Uterus (tissue), 4 donors: ENCODE results near the gene SCYGR1. TPM values are rescaled to one million over a fixed set of nuclear protein-coding genes. Genes with fewer than 3 reads are reported as not detected.
"Not testable (repeated sequence)": the region's sequence is repeated elsewhere in the genome, so short reads cannot be mapped to it uniquely, and the experiment has no call there.

ENCODE experiments used
- DNase-seq, 2 donors: peaks; one replicate each; pipeline ENCODE4 v3.0.0-alpha.2; 2019 to 2020
- H3K27ac ChIP-seq, 2 donors: fragments of 200-600 bp; sonication (generic); 1 replicate in 1 of 2; 2 replicates in 1 of 2; pipeline ENCODE4 v1.5.1; 2016 to 2018
- H3K27me3 ChIP-seq, 2 donors: fragments of 200-600 bp; sonication (generic); one replicate each; pipeline ENCODE4 v1.5.1; 2018 to 2019; ENCODE audit warnings: control low read depth in 1 of 2
- H3K36me3 ChIP-seq, 2 donors: fragments of 200-600 bp; sonication (generic); one replicate each; pipeline ENCODE4 v1.5.1; 2019; ENCODE audit warnings: control low read depth in 1 of 2
- H3K4me1 ChIP-seq, 2 donors: fragments of 200-600 bp; sonication (generic); one replicate each; pipeline ENCODE4 v1.5.1; 2018 to 2019; ENCODE audit warnings: control low read depth in 1 of 2
- H3K4me3 ChIP-seq, 2 donors: fragments of 200-600 bp; sonication (generic); 1 replicate in 1 of 2; 2 replicates in 1 of 2; pipeline ENCODE4 v1.5.1; 2018 to 2019; ENCODE audit warnings: mild to moderate bottlenecking in 1 of 2
- H3K9me3 ChIP-seq, 2 donors: fragments of 200-600 bp; sonication (generic); one replicate each; pipeline ENCODE4 v1.5.1; 2019; ENCODE audit warnings: control low read depth in 1 of 2
- CTCF ChIP-seq, 4 experiments: fragments of 200-600 bp in 2 of 4; fragments of 450-650 bp in 2 of 4; sonication (generic) in 2 of 4; IDR thresholded peaks; one replicate each; pipeline ENCODE4 v1.5.1; 2016 to 2019; ENCODE audit warnings: antibody characterized with exemption in 4 of 4, mild to moderate bottlenecking in 2 of 4, moderate library complexity in 1 of 4
- POLR2A ChIP-seq, 2 donors: fragments of 450-650 bp; IDR thresholded peaks; one replicate each; pipeline ENCODE4 v1.6.1; 2016; ENCODE audit warnings: antibody characterized with exemption in 2 of 2, mild to moderate bottlenecking in 1 of 2, moderate library complexity in 1 of 2
- intact Hi-C: fragments of 100-400 bp; cut with DNase I; formaldehyde crosslinking; loops from one replicate; pipeline ENCODE4 v1.15.1; 2023; ENCODE audit warnings: low total_unique reads
- total RNA-seq, 4 donors: library from RNA; depleted of rRNA in 3 of 4; stranded (reverse); fragments of >200 nt in 3 of 4; gene quantifications; one replicate each; pipeline versions ENCODE4 v1.1.0 to v1.2.4, GENCODE V29; 2014 to 2023
- donor health status: DM: yes; HTN: yes; CAD: no.

Gene SCYGR1
- total RNA-seq, 4 donors from 2014 or later: not detected

- intact Hi-C loops: no loop called here
- TF ChIP-seq CTCF (IDR thresholded peaks at IDR 0.05) (no peak), POLR2A (IDR thresholded peaks at IDR 0.05) (no peak)
- Histone ChIP-seq H3K4me3 (no peak overlapping the region), H3K27me3 (no peaks in the 10 kb centered on the region), H3K9me3 (no peaks in the 10 kb centered on the region), H3K27ac (no peak overlapping the region), H3K36me3 (no peaks in the 10 kb centered on the region), H3K4me1 (no peaks in the 10 kb centered on the region)
- no peak for DNase-seq
These were observed 4.1 kb downstream of the SCYGR1 start for GRCh38 chr2:227383686-227384085.

- H3K4me1 ChIP-seq, H3K4me3 ChIP-seq, H3K27ac ChIP-seq, intact Hi-C loops, H3K9me3 ChIP-seq, DNase-seq, H3K27me3 ChIP-seq, H3K36me3 ChIP-seq: not testable (repeated sequence)
These were observed 5.4 kb downstream of the SCYGR1 start for GRCh38 chr2:227382241-227382835.

- no peak within 1 kb of the TSS for H3K27ac ChIP-seq
- DNase-seq: no peak
- H3K9me3 ChIP-seq: no peaks in the 10 kb centered on the region
- no peak within 1 kb of the TSS for H3K4me3 ChIP-seq
- H3K4me1 ChIP-seq: no peaks in the 10 kb centered on the region
- H3K27me3 ChIP-seq: no peaks in the 10 kb centered on the region
- TF ChIP-seq POLR2A (IDR thresholded peaks at IDR 0.05): no peak
- TF ChIP-seq CTCF (IDR thresholded peaks at IDR 0.05): no peak
- intact Hi-C loops: no loop called here
- no peaks in the 10 kb centered on the region for H3K36me3 ChIP-seq
These were observed 8.7 kb downstream of the SCYGR1 start, which contains the start of gene TM4SF20 for GRCh38 chr2:227379095-227379494. Gene TM4SF20 (minus strand): TSS chr2:227379306. CDS start chr2:227379268, 38 bp downstream.

- no peak overlapping the region for H3K4me3 ChIP-seq
- H3K27me3 ChIP-seq: no peaks in the 10 kb centered on the region
- intact Hi-C loops: no loop called here
- H3K4me1 ChIP-seq: no peaks in the 10 kb centered on the region
- TF ChIP-seq POLR2A (IDR thresholded peaks at IDR 0.05): no peak
- no peak for TF ChIP-seq CTCF (IDR thresholded peaks at IDR 0.05)
- H3K9me3 ChIP-seq: no peaks in the 10 kb centered on the region
- no peaks in the 10 kb centered on the region for H3K36me3 ChIP-seq
- no peak for DNase-seq
- H3K27ac ChIP-seq: no peak overlapping the region
These were observed 9.4 kb downstream of the SCYGR1 start for GRCh38 chr2:227378371-227378782.

- H3K27me3 ChIP-seq: no peaks in the 10 kb centered on the region
- no peaks in the 10 kb centered on the region for H3K4me1 ChIP-seq
- DNase-seq: no peak
- TF ChIP-seq CTCF (IDR thresholded peaks at IDR 0.05) (no peak), POLR2A (IDR thresholded peaks at IDR 0.05) (no peak)
- no peak overlapping the region for H3K27ac ChIP-seq
- intact Hi-C loops: no loop called here
- no peaks in the 10 kb centered on the region for H3K9me3 ChIP-seq
- H3K36me3 ChIP-seq: no peaks in the 10 kb centered on the region
- H3K4me3 ChIP-seq: no peak overlapping the region
These were observed 10.0 kb downstream of the SCYGR1 start for GRCh38 chr2:227377467-227378351.
